ENCODE data around the gene ATP6V1E1.
A peak's percentile ranks its signal among the peaks of the same experiment; 100 is the strongest.

ATP6V1E1 gene

GRCh38 chr22:17562906-17563870 is 65.4 kb downstream of the ATP6V1E1 start, which contains the start of gene SLC25A18:
SLC25A18 (plus strand) TSS chr22:17563498; CDS start chr22:17579945, 16,447 bp downstream.
- no peak for TF ChIP-seq CTCF (IDR thresholded peaks at IDR 0.05; ENCODE audit: insufficient read depth, low read depth, low read length, missing control alignments)
- DNase-seq (ENCODE audit: low read depth), result no peak
- H3K4me3 ChIP-seq (ENCODE audit: low read length), result no peak within 1 kb of the TSS

GRCh38 chr22:17559188-17559587 is 69.4 kb downstream of the ATP6V1E1 start:
- TF ChIP-seq CTCF (IDR thresholded peaks at IDR 0.05; ENCODE audit: insufficient read depth, low read depth, low read length, missing control alignments), result no peak
- no peak overlapping the region for H3K4me3 ChIP-seq (ENCODE audit: low read length)
- no peak for DNase-seq (ENCODE audit: low read depth)

- H3K4me3 ChIP-seq (ENCODE audit: low read length), result no peak overlapping the region
- TF ChIP-seq CTCF (IDR thresholded peaks at IDR 0.05; ENCODE audit: insufficient read depth, low read depth, low read length, missing control alignments), result no peak
- DNase-seq (ENCODE audit: low read depth), result no peak
These were observed 73.7 kb downstream of the ATP6V1E1 start for GRCh38 chr22:17554814-17555213.

- no peak overlapping the region for H3K4me3 ChIP-seq (ENCODE audit: low read length)
- DNase-seq (ENCODE audit: low read depth), result no peak
- no peak for TF ChIP-seq CTCF (IDR thresholded peaks at IDR 0.05; ENCODE audit: insufficient read depth, low read depth, low read length, missing control alignments)
These were observed 75.8 kb downstream of the ATP6V1E1 start for GRCh38 chr22:17552737-17553136.

- H3K4me3 ChIP-seq (ENCODE audit: low read length), result no peak overlapping the region
- no peak for TF ChIP-seq CTCF (IDR thresholded peaks at IDR 0.05; ENCODE audit: insufficient read depth, low read depth, low read length, missing control alignments)
- DNase-seq (ENCODE audit: low read depth), result peak; percentile 50
These were observed 78.9 kb downstream of the ATP6V1E1 start for GRCh38 chr22:17549655-17550054.

GRCh38 chr22:17549183-17549582 is 79.4 kb downstream of the ATP6V1E1 start:
- H3K4me3 ChIP-seq (ENCODE audit: low read length), result no peak overlapping the region
- DNase-seq (ENCODE audit: low read depth), result no peak
- TF ChIP-seq CTCF (IDR thresholded peaks at IDR 0.05; ENCODE audit: insufficient read depth, low read depth, low read length, missing control alignments), result no peak

GRCh38 chr22:17548756-17549035 is 79.9 kb downstream of the ATP6V1E1 start:
- no peak overlapping the region for H3K4me3 ChIP-seq (ENCODE audit: low read length)
- no peak for DNase-seq (ENCODE audit: low read depth)
- no peak for TF ChIP-seq CTCF (IDR thresholded peaks at IDR 0.05; ENCODE audit: insufficient read depth, low read depth, low read length, missing control alignments)
